ENCODE measurements around the gene TSEN54.

GRCh38 chr17:75536366-75536765 is 20.0 kb downstream of the TSEN54 start:
- TF ChIP-seq REST (IDR thresholded peaks at IDR 0.05; ENCODE audit: insufficient read depth in 1 of 2, low read depth in 2 of 2, low read length in 2 of 2) (no peak), TAF1 (IDR thresholded peaks at IDR 0.05; ENCODE audit: borderline replicate concordance, insufficient read depth, low read length) (no peak), POLR2AphosphoS5 (IDR thresholded peaks at IDR 0.05; ENCODE audit: low read depth, low read length) (no peak)

Data from PFSK-1 (cell line).